Measurements from ENCODE around the gene FARP1.

Gene FARP1

GRCh38 chr13:98504371-98504963, 361.6 kb downstream of the FARP1 start:
- no peak for TF ChIP-seq CTCF (IDR thresholded peaks at IDR 0.05; ENCODE audit: borderline replicate concordance, insufficient read depth, low read depth, low read length)

More at GRCh38 chr13:98504371-98504963, 361.6 kb downstream of the FARP1 start:
- H3K4me3 ChIP-seq (ENCODE audit: low read depth, low read length): peak overlapping the region; percentile 18

All from GM12875 (cell line).